ENCODE data around the gene FAM204A. TPM values are rescaled to one million over a fixed set of nuclear protein-coding genes. Genes with fewer than 3 reads are reported as not detected.

The FAM204A gene
- 61.9 and 63.9 TPM in 2 replicates for total RNA-seq

GRCh38 chr10:118341791-118342637, at the start of gene FAM204A:
FAM204A (minus strand) TSS chr10:118342324; CDS start chr10:118336415, 5,909 bp downstream.

Measured in nasal cavity respiratory epithelium epithelial cell of viscerocranial mucosa (primary cell).